Smooth muscle cell (in vitro differentiated cells): ENCODE data around the gene BPNT1. TPM values are rescaled to one million over a fixed set of nuclear protein-coding genes. Genes with fewer than 3 reads are reported as not detected.
A peak's percentile ranks its signal among the peaks of the same experiment; 100 is the strongest.

Experiments used
- DNase-seq: peaks from one replicate; lab custom pipeline; 2025; ENCODE audit not compliant: unreplicated experiment; lab: John Stamatoyannopoulos, UW
- H2AFZ ChIP-seq: fragments of 200-600 bp; sonication (generic); 2 replicates; pipeline ENCODE4 v1.6.0; 2016; ENCODE audit warnings: antibody characterized with exemption, low read depth, mild to moderate bottlenecking
- H3F3A ChIP-seq: fragments of 200-600 bp; sonication (generic); 2 replicates; pipeline ENCODE4 v1.6.0; 2017; ENCODE audit warnings: antibody characterized with exemption, low read depth
- H3K27ac ChIP-seq: fragments of 200-600 bp; sonication (generic); 2 replicates; pipeline ENCODE4 v1.5.1; 2016; ENCODE audit warnings: low read depth, mild to moderate bottlenecking
- H3K27me3 ChIP-seq: fragments of 200-600 bp; sonication (generic); 2 replicates; pipeline ENCODE4 v1.6.1; 2016; ENCODE audit warnings: low read depth, mild to moderate bottlenecking
- H3K36me3 ChIP-seq: fragments of 200-600 bp; sonication (generic); 2 replicates; pipeline ENCODE4 v1.5.1; 2016; ENCODE audit warnings: low read depth
- H3K4me1 ChIP-seq: fragments of 200-600 bp; sonication (generic); 2 replicates; pipeline ENCODE4 v1.5.1; 2016; ENCODE audit warnings: low read depth
- H3K4me2 ChIP-seq: fragments of 200-600 bp; sonication (generic); 2 replicates; pipeline ENCODE4 v1.6.0; 2016; ENCODE audit warnings: mild to moderate bottlenecking
- H3K4me3 ChIP-seq: fragments of 200-600 bp; sonication (generic); 2 replicates; pipeline ENCODE4 v1.5.1; 2016; ENCODE audit warnings: mild to moderate bottlenecking
- H3K79me2 ChIP-seq: fragments of 200-600 bp; sonication (generic); 2 replicates; pipeline ENCODE4 v1.6.0; 2016; ENCODE audit warnings: low read depth, mild to moderate bottlenecking
- H3K9ac ChIP-seq: fragments of 200-600 bp; sonication (generic); 2 replicates; pipeline ENCODE4 v1.6.0; 2016; ENCODE audit warnings: low read depth
- H3K9me3 ChIP-seq: fragments of 200-600 bp; sonication (generic); replicated peaks from 2 replicates; pipeline ENCODE4 v1.5.1; 2016; ENCODE audit warnings: low read depth
- H4K20me1 ChIP-seq: fragments of 200-600 bp; sonication (generic); 2 replicates; pipeline ENCODE4 v1.6.0; 2016; ENCODE audit warnings: low read depth
- CTCF ChIP-seq: fragments of 200-600 bp; sonication (generic); IDR thresholded peaks from 2 replicates; pipeline ENCODE4 v1.5.1; 2017; ENCODE audit warnings: borderline replicate concordance, mild to moderate bottlenecking, antibody characterized with exemption; ENCODE audit not compliant: insufficient read depth, poor library complexity, severe bottlenecking
- WGBS: methylation state at CpG from one replicate; pipeline ENCODE4 v1.1.7; 2016; ENCODE audit warnings: low lambda C conversion rate; 5-methylcytosine and 5-hydroxymethylcytosine counted together
- polyA plus RNA-seq: library from polyadenylated mRNA; unstranded; fragments of >200 nt; fragmentation: Nextera tagmentation; extraction: Ambion mirVana; gene quantifications from 2 replicates; pipeline ENCODE4 v1.2.1, GENCODE V29; 2016
- total RNA-seq: library from RNA; depleted of rRNA; stranded (reverse); fragments of >200 nt; gene quantifications from 2 replicates; pipeline ENCODE4 v1.2.3, GENCODE V29; 2014

BPNT1 gene
- total and polyA plus RNA-seq, 2 experiments from 2014 or later = 10.1 to 16.3 TPM

GRCh38 chr1:220094016-220094911 lies 4.7 kb upstream of the BPNT1 start, which contains the start of gene IARS2:
Gene IARS2, plus strand, starts transcription at chr1:220094132. Its CDS starts 85 bp downstream, at chr1:220094217.
- Histone ChIP-seq H3K27ac (no peak within 1 kb of the TSS), H3K79me2 (peaks cover 17% of the 10 kb centered on the region), H3K9ac (peak within 1 kb of the TSS; percentile 49), H3K4me2 (peak within 1 kb of the TSS; percentile 89), H3K36me3 (peaks cover 4% of the 10 kb centered on the region), H3K4me1 (peaks cover 10% of the 10 kb centered on the region), H3K4me3 (peak within 1 kb of the TSS; percentile 87), H3K27me3 (no peaks in the 10 kb centered on the region), H4K20me1 (peaks cover 6% of the 10 kb centered on the region), H2AFZ (peak within 1 kb of the TSS; percentile 94), H3F3A (no peaks in the 10 kb centered on the region), H3K9me3 (no peaks in the 10 kb centered on the region)
- peak; percentile 66 for DNase-seq
- no peak for TF ChIP-seq CTCF
- WGBS = 2% methylated on average over 63 of the region's 73 CpGs

- Histone ChIP-seq H4K20me1 (peaks cover 6% of the 10 kb centered on the region), H3K4me3 (peak overlapping the region; percentile 87), H3K27ac (no peak overlapping the region), H3K4me1 (peaks cover 10% of the 10 kb centered on the region), H3K79me2 (peaks cover 21% of the 10 kb centered on the region), H3K9ac (no peak overlapping the region), H2AFZ (peak overlapping the region; percentile 91), H3F3A (no peaks in the 10 kb centered on the region), H3K4me2 (peak overlapping the region; percentile 71), H3K9me3 (no peaks in the 10 kb centered on the region), H3K36me3 (peaks cover 4% of the 10 kb centered on the region), H3K27me3 (no peaks in the 10 kb centered on the region)
- TF ChIP-seq CTCF = no peak
- WGBS = 44% methylated on average over 9 of the region's 12 CpGs
- DNase-seq = no peak
These were observed 3.9 kb upstream of the BPNT1 start for GRCh38 chr1:220093361-220094015.

GRCh38 chr1:220092694-220093093 lies 3.1 kb upstream of the BPNT1 start:
- Histone ChIP-seq H3K36me3 (peaks cover 2% of the 10 kb centered on the region), H3K4me3 (no peak overlapping the region), H3K79me2 (peaks cover 25% of the 10 kb centered on the region), H3K9me3 (no peaks in the 10 kb centered on the region), H3K4me1 (peaks cover 10% of the 10 kb centered on the region), H3K9ac (no peak overlapping the region), H2AFZ (peak overlapping the region; percentile 91), H3K27me3 (no peaks in the 10 kb centered on the region), H3F3A (no peaks in the 10 kb centered on the region), H4K20me1 (peaks cover 6% of the 10 kb centered on the region), H3K27ac (no peak overlapping the region), H3K4me2 (no peak overlapping the region)
- DNase-seq = no peak
- WGBS = 100% methylated on average over 1 of the region's 1 CpG
- TF ChIP-seq CTCF = no peak
